Glutamatergic neuron (in vitro differentiated cells): Measurements from ENCODE around the gene MAD2L2. TPM values are rescaled to one million over a fixed set of nuclear protein-coding genes. Genes with fewer than 3 reads are reported as not detected.

ENCODE experiments used
- DNase-seq: peaks from one replicate; pipeline ENCODE4 v3.0.0; 2022
- H3K27ac Mint-ChIP-seq: one replicate; pipeline ENCODE4 v1.8.0; 2020; ENCODE audit warnings: mild to moderate bottlenecking, mixed read lengths, inconsistent platforms; ENCODE audit not compliant: unreplicated experiment
- H3K27me3 Mint-ChIP-seq: one replicate; pipeline ENCODE4 v1.8.0; 2020; ENCODE audit warnings: mild to moderate bottlenecking, moderate library complexity, mixed read lengths, inconsistent platforms; ENCODE audit not compliant: unreplicated experiment
- H3K36me3 Mint-ChIP-seq: one replicate; pipeline ENCODE4 v1.8.0; 2020; ENCODE audit warnings: mild to moderate bottlenecking, mixed read lengths, inconsistent platforms; ENCODE audit not compliant: unreplicated experiment
- H3K4me1 Mint-ChIP-seq: one replicate; pipeline ENCODE4 v1.8.0; 2020; ENCODE audit warnings: mild to moderate bottlenecking, low read depth, mixed read lengths, inconsistent platforms; ENCODE audit not compliant: unreplicated experiment
- H3K4me3 Mint-ChIP-seq: one replicate; pipeline ENCODE4 v1.8.0; 2020; ENCODE audit warnings: mild to moderate bottlenecking, mixed read lengths, inconsistent platforms; ENCODE audit not compliant: unreplicated experiment
- H3K9me3 Mint-ChIP-seq: one replicate; pipeline ENCODE4 v1.8.0; 2020; ENCODE audit warnings: mild to moderate bottlenecking, moderate library complexity, mixed read lengths, inconsistent platforms; ENCODE audit not compliant: unreplicated experiment
- long read RNA-seq: library from polyadenylated mRNA; unstranded; transcript quantifications from one replicate; pipeline ENCODE4 v2.0.0, GENCODE V29; 2020; ENCODE audit not compliant: unreplicated experiment
- total RNA-seq: library from RNA; stranded (reverse); fragmentation: NEBNext Ultra II Directional; extraction: Animal tissue kit (Norgen Biotek cat#: 25700); gene quantifications from one replicate; pipeline ENCODE4 v1.2.1, GENCODE V29; 2021; ENCODE audit not compliant: unreplicated experiment
- TF ChIP-seq, protein P1 (sequence below): fragments of 200-600 bp; sonication (generic); IDR thresholded peaks from one replicate; pipeline ENCODE4 v1.5.0; 2021; ENCODE audit not compliant: partially characterized antibody, unreplicated experiment

Gene MAD2L2
- total RNA-seq = 90.2 TPM
- long read RNA-seq, transcript MAD2L2-204 (9 exons, 872 nt) = major isoform, 42 of 85 reads
- long read RNA-seq, transcript MAD2L2-207 (9 exons, 1,118 nt) = minor isoform, 17 of 85 reads
- long read RNA-seq, partial matches to known transcripts = 4 of 85 reads
- long read RNA-seq, other reads (novel, unspliced or antisense) = 21 of 85 reads

DNA sequence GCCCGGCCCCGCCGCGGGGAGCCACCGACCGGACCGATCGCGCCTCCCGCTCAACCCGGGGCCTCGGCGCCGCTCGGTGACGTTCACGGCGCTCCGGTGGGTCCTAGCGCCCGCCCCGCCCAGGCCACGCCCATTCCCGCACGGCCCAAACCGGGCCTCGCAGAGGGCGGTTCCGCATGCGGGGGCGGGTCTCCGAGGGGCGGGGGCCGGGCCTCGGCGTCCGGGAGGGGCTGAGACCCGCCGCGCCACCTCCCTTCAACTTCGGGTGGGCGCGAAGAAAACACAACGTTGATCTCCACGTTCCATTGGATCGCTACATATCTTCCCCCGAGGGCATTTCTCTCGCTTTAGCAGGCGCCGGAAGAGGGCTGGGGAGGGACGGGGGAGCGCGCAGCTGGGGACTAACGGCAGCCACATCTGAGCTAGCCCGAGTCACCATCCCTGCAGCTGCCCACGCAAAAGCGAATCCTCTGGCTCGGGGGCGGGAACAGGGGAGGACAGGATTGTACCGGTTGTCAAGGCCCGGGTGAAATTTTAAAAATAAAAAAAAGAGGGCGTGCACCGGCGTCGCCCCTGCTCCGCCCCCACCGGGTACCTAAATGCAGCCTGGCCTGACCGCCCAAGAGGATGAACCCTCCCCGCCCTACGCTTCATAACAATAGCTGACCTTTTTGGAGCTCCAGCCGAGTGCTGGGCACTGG lies at the start of gene MAD2L2:
TSS of gene MAD2L2 (minus strand) at position 78 of the 701 bp plus-strand sequence. CDS start 547 bp downstream, outside the sequence.
- Mint-ChIP-seq H3K4me3 (peak within 1 kb of the TSS; percentile 87), H3K27me3 (peaks cover 3% of the 10 kb centered on the region), H3K9me3 (peaks cover 8% of the 10 kb centered on the region), H3K27ac (peak within 1 kb of the TSS; percentile 81), H3K36me3 (no peaks in the 10 kb centered on the region), H3K4me1 (peaks cover 27% of the 10 kb centered on the region)
- peak; percentile 85 for DNase-seq
- TF ChIP-seq, protein P1, sequence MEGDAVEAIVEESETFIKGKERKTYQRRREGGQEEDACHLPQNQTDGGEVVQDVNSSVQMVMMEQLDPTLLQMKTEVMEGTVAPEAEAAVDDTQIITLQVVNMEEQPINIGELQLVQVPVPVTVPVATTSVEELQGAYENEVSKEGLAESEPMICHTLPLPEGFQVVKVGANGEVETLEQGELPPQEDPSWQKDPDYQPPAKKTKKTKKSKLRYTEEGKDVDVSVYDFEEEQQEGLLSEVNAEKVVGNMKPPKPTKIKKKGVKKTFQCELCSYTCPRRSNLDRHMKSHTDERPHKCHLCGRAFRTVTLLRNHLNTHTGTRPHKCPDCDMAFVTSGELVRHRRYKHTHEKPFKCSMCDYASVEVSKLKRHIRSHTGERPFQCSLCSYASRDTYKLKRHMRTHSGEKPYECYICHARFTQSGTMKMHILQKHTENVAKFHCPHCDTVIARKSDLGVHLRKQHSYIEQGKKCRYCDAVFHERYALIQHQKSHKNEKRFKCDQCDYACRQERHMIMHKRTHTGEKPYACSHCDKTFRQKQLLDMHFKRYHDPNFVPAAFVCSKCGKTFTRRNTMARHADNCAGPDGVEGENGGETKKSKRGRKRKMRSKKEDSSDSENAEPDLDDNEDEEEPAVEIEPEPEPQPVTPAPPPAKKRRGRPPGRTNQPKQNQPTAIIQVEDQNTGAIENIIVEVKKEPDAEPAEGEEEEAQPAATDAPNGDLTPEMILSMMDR = no peak

DNA sequence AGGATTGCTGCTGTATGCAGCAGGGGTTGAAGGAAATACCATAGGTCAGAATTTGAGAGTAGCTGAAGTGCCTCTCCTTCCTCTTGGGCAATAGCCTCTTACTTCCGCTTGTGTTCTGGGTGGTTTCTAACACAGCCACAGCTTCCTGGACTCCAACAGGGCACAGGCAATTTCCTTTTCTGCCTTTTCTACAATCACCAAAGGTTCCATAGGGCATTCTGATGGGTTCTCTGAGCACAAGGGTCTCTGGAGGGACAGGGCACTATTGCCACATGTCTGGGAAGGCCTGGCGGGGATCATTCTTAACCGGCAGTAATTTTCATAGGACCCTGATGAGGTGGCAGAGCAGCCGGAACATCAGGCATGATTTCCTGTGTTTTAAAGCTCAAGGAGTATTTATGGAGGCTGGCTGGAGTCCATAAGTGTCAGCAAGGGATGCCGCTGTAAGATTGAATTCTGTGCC lies 49.5 kb upstream of the MAD2L2 start:
- no peak overlapping the region for H3K4me3 Mint-ChIP-seq
- TF ChIP-seq, protein P1 = no peak
- H3K4me1 Mint-ChIP-seq = peaks cover 6% of the 10 kb centered on the region
- peaks cover 11% of the 10 kb centered on the region for H3K27me3 Mint-ChIP-seq
- no peak for DNase-seq
- peaks cover 4% of the 10 kb centered on the region for H3K9me3 Mint-ChIP-seq
- H3K36me3 Mint-ChIP-seq = no peaks in the 10 kb centered on the region
- H3K27ac Mint-ChIP-seq = no peak overlapping the region

DNA sequence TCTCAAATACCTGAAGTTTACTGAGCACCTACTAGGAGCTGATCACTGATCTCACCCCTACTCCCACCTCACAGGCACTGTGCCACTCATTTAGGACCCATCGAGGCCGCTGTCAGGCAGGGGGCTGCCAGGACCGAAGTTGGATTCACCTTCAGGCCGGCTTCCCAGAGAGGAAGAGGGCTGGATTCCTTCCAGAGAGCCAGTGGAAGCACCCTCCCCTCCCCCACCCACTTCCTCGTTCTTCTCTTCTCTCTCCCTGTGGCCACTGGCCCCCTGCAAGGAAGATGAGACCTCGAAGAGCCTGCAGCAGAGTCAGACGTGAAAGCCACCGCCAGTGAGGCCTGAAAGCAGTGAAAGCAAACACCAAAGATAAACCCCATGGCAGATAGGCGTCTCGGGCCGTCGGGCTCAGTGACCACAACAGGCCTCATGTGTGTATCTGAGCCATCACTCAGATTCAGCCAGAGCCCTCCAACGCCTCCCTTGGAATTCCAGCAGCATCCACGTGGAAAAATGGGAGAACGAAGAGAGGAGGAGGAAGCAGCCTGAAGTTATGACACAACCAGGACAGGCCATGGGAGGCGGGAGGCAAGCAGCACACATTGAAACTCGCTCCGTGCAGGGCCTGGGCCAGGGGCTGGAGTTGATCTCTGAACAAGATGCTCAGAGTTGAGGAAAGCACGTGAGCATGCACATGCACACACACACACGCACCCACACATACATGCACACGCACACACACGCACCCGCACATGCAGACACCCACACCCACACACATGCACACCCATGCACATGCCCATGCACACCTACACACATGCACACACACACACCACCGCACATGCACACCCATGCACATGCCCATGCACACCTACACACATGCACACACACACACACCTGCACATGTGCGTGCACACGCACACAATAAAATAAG lies 48.8 kb upstream of the MAD2L2 start:
- Mint-ChIP-seq H3K36me3 (no peaks in the 10 kb centered on the region), H3K4me3 (peak overlapping the region; percentile 42), H3K27me3 (peaks cover 11% of the 10 kb centered on the region)

DNA sequence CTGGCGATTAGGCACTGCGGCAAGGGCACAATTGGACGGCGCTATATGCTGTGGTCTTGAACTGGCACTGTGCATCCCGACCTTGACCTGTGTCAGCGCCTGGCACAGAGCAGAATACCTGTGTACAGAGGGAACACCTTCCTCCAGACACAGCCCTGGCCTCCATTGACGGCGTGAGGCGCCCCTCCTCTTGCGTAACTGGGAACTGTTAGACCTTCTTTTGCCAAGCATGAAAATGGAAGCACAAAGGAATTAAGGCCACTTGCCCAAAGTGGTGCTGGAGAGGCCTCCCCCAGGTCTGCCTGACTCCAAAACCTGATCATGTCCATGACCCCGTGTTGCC lies 48.2 kb upstream of the MAD2L2 start:
- TF ChIP-seq, protein P1 = no peak
- no peak overlapping the region for H3K4me3 Mint-ChIP-seq
- DNase-seq = no peak
- peaks cover 11% of the 10 kb centered on the region for H3K27me3 Mint-ChIP-seq
- peaks cover 6% of the 10 kb centered on the region for H3K4me1 Mint-ChIP-seq
- H3K9me3 Mint-ChIP-seq = peaks cover 4% of the 10 kb centered on the region
- H3K36me3 Mint-ChIP-seq = no peaks in the 10 kb centered on the region
- H3K27ac Mint-ChIP-seq = no peak overlapping the region

More for the DNA sequence above, 48.8 kb upstream of the MAD2L2 start:
- peaks cover 4% of the 10 kb centered on the region for H3K9me3 Mint-ChIP-seq
- TF ChIP-seq, protein P1 = no peak
- H3K4me1 Mint-ChIP-seq = peaks cover 6% of the 10 kb centered on the region
- no peak overlapping the region for H3K27ac Mint-ChIP-seq
- no peak for DNase-seq
